ENCODE results near the gene WDFY3. TPM values are rescaled to one million over a fixed set of nuclear protein-coding genes. Genes with fewer than 3 reads are reported as not detected.
"Not testable (repeated sequence)": the region's sequence is repeated elsewhere in the genome, so short reads cannot be mapped to it uniquely, and the experiment has no call there.

The WDFY3 gene
- total RNA-seq, 1 donor from 2014 or later: 34.2 TPM

DNA sequence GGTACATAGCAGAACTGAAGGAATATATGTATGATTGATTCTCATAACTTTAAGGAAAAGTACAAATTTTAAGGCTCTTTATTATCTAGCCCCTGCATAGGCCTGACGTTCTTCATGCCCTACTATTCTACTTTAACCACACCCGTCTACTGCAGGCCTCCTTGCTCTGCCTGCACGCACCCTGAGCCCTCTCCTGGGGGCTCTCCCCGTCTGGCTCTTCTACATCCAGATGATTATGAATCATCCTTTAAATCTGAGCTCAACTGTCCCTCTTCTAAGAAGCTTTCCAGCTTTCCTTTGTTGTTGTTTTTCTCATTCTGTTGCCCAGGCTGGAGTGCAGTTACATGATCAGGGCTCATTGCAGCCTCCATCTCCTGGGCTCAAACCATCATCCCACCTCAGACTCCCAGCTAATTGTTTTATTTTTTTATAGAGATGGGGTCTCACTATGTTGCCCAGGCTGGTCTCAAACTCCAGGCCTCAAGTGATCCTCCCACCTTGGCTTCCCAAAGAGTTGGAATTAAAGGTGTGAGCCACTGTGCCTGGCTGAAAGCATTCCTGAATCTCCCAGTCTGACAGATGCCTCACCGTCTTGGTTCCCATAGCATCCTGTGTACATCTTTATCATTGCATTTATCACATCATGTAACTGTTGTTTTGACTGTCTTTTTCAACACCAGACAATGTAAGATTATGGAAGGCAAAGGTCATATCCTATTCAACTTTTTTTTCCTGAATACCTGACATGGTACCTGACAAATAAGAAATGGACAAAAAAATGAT, 89.2 kb downstream of the WDFY3 start:
- intact Hi-C loops (cut with DNase I): no loop called here
- no peak for ATAC-seq (ENCODE audit: poor library complexity)

GRCh38 chr4:84875636-84876371, 90.7 kb downstream of the WDFY3 start:
- intact Hi-C loops (cut with DNase I): no loop called here
- DNase-seq: no peak
- no peak for ATAC-seq (ENCODE audit: poor library complexity)

More for the DNA sequence above, 89.2 kb downstream of the WDFY3 start:
- DNase-seq: no peak

- intact Hi-C loops (cut with DNase I): no loop called here
- ATAC-seq (ENCODE audit: poor library complexity) (no peak), DNase-seq (no peak)
Measured at GRCh38 chr4:84874619-84875018, 91.9 kb downstream of the WDFY3 start.

- intact Hi-C loops (cut with DNase I): no loop called here
- ATAC-seq (ENCODE audit: poor library complexity) (no peak), DNase-seq (no peak)
Measured at GRCh38 chr4:84870398-84871163, 95.9 kb downstream of the WDFY3 start.

DNA sequence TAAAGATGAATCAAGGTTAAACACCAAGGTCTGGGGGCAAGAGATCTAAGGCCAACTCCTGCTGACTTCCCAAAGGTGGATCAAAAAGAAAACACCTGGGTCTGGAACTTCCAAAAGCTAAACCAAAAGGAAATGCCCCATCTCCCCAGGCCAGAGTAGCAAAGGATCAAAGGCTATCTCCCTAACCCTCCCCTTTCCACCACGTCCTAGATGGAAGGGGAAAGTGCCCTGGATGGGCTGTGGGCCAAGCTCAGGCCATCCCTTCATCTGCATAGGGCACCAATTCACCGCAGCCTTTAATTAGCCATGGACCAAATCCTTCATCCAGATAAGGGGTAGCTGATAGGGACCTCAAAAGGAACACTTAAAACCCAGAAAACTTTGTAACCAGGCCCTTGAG, 100.2 kb downstream of the WDFY3 start:
- intact Hi-C loops (cut with DNase I): no loop called here
- no peak for ATAC-seq (ENCODE audit: poor library complexity)

GRCh38 chr4:84865600-84865999, 100.9 kb downstream of the WDFY3 start:
- no peak for DNase-seq
- no peak for ATAC-seq (ENCODE audit: poor library complexity)
- intact Hi-C loops (cut with DNase I): no loop called here

More for the DNA sequence above, 100.2 kb downstream of the WDFY3 start:
- no peak for DNase-seq

DNA sequence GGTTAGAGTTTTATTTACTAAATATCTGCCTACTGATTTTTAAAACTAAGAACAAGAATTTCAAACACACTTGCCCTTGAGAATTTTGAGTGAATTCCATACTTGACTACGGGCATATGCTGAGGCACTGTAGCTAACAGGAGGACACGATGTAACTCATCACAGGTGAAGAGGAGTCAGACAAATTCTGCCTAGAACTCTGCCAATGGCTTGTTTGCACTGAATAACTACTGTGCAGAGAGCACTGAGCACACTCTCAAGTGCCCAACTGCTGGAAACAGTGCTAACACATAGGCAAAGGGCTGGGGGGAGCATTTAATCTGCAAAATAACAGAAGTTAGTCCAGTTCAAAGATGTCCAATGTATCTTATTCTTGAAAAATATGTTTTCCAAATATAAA, 104.4 kb downstream of the WDFY3 start:
- DNase-seq (no peak), ATAC-seq (ENCODE audit: poor library complexity) (no peak)
- intact Hi-C loops (cut with DNase I): no loop called here

DNA sequence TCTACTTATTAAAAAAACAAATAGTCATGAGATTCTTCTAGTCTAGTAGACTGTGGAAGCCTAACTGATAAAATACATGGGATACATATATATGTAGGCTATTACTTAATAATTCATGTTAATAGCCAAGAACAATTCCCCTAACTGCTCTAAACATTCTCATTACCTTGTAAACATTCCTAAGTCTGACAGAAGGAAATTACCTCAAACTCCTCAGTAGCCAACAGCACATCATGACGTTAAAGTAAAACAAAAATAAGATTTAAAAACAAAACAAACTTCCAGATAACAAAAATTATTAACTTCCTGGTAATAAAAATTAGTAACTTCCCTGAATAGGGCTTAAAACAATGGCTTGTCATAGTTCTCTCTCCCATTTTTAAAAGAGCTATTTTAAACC, 109.2 kb downstream of the WDFY3 start:
- no peak for DNase-seq
- no peak for ATAC-seq (ENCODE audit: poor library complexity)
- intact Hi-C loops (cut with DNase I): no loop called here

- ATAC-seq (ENCODE audit: poor library complexity) (no peak), DNase-seq (no peak)
- intact Hi-C loops (cut with DNase I): no loop called here
Measured at GRCh38 chr4:84856468-84857049, 109.9 kb downstream of the WDFY3 start.

- intact Hi-C loops (cut with DNase I): no loop called here
- DNase-seq (no peak), ATAC-seq (ENCODE audit: poor library complexity) (peak; percentile 83)
Measured at GRCh38 chr4:84855774-84856173, 110.7 kb downstream of the WDFY3 start.

GRCh38 chr4:84852081-84852480, 114.4 kb downstream of the WDFY3 start:
- DNase-seq (no peak), ATAC-seq (ENCODE audit: poor library complexity) (no peak)
- intact Hi-C loops (cut with DNase I): no loop called here

- no peak for DNase-seq
- ATAC-seq (ENCODE audit: poor library complexity): no peak
- intact Hi-C loops (cut with DNase I): loop anchor here (10.0 kb wide), 1 partner anchor 116 kb away; the partner anchor contains the start of gene WDFY3
Measured at GRCh38 chr4:84849051-84849640, 117.3 kb downstream of the WDFY3 start.

GRCh38 chr4:84848432-84848831, 118.1 kb downstream of the WDFY3 start:
- intact Hi-C loops (cut with DNase I): loop anchor here (10.0 kb wide), 1 partner anchor 116 kb away; the partner anchor contains the start of gene WDFY3
- no peak for ATAC-seq (ENCODE audit: poor library complexity)
- no peak for DNase-seq

DNA sequence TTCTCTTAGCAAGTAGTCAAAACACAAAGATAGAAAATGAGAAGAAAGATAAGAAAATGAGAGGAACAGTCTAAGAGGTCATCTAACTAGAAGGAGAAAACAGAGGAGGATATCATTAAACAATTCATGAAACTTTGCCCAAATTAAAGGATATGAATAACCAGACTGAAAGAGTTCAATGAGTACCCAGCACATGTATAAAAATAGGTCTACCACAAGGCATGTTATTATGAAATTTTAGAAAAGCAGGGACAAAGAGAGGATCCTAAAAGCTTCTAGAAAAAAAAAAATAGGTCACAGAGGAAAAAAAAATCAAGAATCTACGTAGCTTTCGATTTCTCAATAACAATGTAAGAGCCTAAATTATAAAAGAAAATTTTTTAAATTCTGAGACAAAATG, 118.5 kb downstream of the WDFY3 start:
- intact Hi-C loops (cut with DNase I): loop anchor here (10.0 kb wide), 1 partner anchor 117 kb away; the partner anchor contains the start of gene WDFY3
- DNase-seq (no peak), ATAC-seq (ENCODE audit: poor library complexity) (peak; percentile 58)

GRCh38 chr4:84846985-84847384, 119.5 kb downstream of the WDFY3 start:
- intact Hi-C loops (cut with DNase I): loop anchor here (10.0 kb wide), 1 partner anchor 118 kb away; the partner anchor contains the start of gene WDFY3
- ATAC-seq (ENCODE audit: poor library complexity): no peak
- no peak for DNase-seq

- ATAC-seq (ENCODE audit: poor library complexity): no peak
- intact Hi-C loops (cut with DNase I): loop anchor here (10.0 kb wide), 1 partner anchor 123 kb away; the partner anchor contains the start of gene WDFY3
- no peak for DNase-seq
Measured at GRCh38 chr4:84841435-84841834, 125.1 kb downstream of the WDFY3 start.

- intact Hi-C loops (cut with DNase I): no loop called here
Measured at GRCh38 chr4:84837751-84838150, 128.7 kb downstream of the WDFY3 start.

DNA sequence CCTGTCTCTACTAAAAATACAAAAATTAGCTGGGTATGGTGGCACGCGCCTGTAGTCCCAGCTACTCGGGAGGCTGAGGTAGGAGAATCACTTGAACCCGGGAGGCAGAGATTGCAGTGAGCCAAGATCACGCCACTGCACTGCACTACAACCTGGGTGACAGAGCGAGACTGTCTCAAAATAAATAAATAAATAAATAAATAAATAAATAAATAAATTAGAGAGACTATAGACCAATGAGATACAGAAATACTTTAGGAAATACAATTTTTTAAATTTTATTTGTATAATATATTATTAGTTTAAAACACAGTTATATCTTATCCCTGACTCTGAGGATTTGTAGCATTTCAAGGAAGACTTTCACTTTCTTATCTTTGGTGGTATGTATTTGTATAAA, 136.9 kb downstream of the WDFY3 start:
- ATAC-seq (ENCODE audit: poor library complexity); intact Hi-C loops (cut with DNase I); DNase-seq: not testable (repeated sequence)

More at GRCh38 chr4:84837751-84838150, 128.7 kb downstream of the WDFY3 start:
- DNase-seq (no peak), ATAC-seq (ENCODE audit: poor library complexity) (no peak)
